ENCODE data around the gene MOXD1.
"Not testable (repeated sequence)": the region's sequence is repeated elsewhere in the genome, so short reads cannot be mapped to it uniquely, and the experiment has no call there.

Gene MOXD1

DNA sequence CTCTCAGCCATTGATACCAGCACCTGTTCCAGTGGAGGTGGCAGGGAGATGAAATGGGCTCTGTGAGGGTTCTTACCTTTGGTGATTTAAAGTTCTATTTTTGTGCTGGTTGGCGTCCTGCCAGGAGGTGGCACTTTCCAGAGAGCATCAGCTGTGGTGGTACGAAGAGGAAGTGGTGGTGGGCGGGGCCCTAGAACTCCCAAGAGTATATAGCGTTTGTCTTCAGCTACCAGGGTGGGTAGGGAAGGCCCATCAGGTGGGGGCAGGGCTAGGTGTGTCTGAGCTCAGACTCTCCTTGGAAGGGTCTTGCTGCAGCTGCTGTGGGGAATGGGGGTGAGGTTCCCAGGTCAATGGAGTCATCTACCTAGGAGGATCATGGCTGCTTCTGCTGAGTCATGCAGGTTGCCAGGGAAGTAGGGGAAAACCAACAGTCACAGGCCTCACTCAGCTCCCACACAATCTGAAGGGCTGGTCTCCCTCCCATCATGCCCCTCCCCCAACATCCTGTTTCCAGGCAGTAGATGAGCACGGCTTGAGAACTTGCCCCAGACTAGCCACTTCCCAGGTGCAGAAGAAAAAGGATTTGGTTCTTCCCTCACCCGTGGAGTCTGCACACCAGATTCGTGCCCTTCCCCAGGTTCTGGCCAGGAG lies 46.6 kb downstream of the MOXD1 start:
- DNase-seq (ENCODE audit: low read depth, low spot score): no peak
- Histone ChIP-seq H3K4me3 (ENCODE audit: low read length) (no peak overlapping the region), H3K9me3 (ENCODE audit: control insufficient read depth, insufficient read depth, low read length) (no peaks in the 10 kb centered on the region), H3K27ac (ENCODE audit: low read length) (no peak overlapping the region), H3K27me3 (ENCODE audit: control insufficient read depth, insufficient read depth, low read length) (no peaks in the 10 kb centered on the region), H3K36me3 (ENCODE audit: control insufficient read depth, insufficient read depth, low read length) (no peaks in the 10 kb centered on the region), H3K4me1 (ENCODE audit: control insufficient read depth, insufficient read depth, low read length) (no peaks in the 10 kb centered on the region)
- WGBS (ENCODE audit: insufficient coverage, insufficient read length): no CpG with 5 or more reads among the region's 7 CpGs

DNA sequence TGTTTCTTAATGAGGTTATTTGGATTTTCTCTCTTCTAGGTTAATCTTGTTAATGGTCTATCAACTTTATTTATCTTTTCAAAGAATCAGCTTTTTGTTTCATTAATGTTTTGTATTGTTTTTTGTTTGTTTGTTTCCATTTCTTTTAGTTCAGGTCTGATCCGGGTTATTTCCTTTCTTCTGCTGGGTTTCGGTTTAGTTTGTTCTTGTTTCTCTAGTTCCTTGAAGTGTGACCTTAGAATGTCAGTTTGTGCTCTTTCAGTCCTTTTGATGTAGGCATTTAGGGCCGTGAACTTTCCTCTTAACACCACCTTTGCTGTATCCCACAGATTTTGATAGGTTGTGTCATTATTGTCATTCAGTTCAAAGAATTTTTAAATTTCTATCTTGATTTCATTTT lies 49.3 kb downstream of the MOXD1 start:
- not testable (repeated sequence) for H3K27ac ChIP-seq (ENCODE audit: low read length); H3K9me3 ChIP-seq (ENCODE audit: control insufficient read depth, insufficient read depth, low read length); H3K4me3 ChIP-seq (ENCODE audit: low read length); DNase-seq (ENCODE audit: low read depth, low spot score); H3K4me1 ChIP-seq (ENCODE audit: control insufficient read depth, insufficient read depth, low read length); H3K27me3 ChIP-seq (ENCODE audit: control insufficient read depth, insufficient read depth, low read length); H3K36me3 ChIP-seq (ENCODE audit: control insufficient read depth, insufficient read depth, low read length)
- WGBS (ENCODE audit: insufficient coverage, insufficient read length): no CpG with 5 or more reads among the region's 3 CpGs

DNA sequence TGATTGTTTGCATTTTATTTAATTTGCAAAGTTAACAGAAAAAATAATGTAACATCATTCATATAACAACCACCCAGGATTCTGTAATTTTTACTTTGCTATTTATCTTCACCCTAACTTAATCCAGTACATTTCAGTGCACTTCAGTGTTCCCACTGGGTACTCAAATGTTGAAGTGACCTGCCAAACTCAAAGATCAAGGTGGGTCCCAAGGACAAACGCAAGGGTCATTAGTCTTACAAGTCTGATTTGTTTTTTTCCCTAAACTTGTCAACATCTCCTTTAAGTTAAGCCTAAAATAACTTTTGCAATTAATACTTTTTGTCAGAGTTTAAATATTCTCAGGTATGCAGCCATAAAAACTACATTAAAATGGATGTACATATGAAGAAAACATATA lies 53.0 kb downstream of the MOXD1 start:
- Histone ChIP-seq H3K9me3 (ENCODE audit: control insufficient read depth, insufficient read depth, low read length) (peaks cover 2% of the 10 kb centered on the region; the same call in 1 of the 2 replicates), H3K36me3 (ENCODE audit: control insufficient read depth, insufficient read depth, low read length) (no peaks in the 10 kb centered on the region), H3K27me3 (ENCODE audit: control insufficient read depth, insufficient read depth, low read length) (no peaks in the 10 kb centered on the region), H3K4me1 (ENCODE audit: control insufficient read depth, insufficient read depth, low read length) (no peaks in the 10 kb centered on the region), H3K4me3 (ENCODE audit: low read length) (no peak overlapping the region), H3K27ac (ENCODE audit: low read length) (no peak overlapping the region)
- no peak for DNase-seq (ENCODE audit: low read depth, low spot score)
- WGBS (ENCODE audit: insufficient coverage, insufficient read length): no CpG with 5 or more reads among the region's 1 CpG

DNA sequence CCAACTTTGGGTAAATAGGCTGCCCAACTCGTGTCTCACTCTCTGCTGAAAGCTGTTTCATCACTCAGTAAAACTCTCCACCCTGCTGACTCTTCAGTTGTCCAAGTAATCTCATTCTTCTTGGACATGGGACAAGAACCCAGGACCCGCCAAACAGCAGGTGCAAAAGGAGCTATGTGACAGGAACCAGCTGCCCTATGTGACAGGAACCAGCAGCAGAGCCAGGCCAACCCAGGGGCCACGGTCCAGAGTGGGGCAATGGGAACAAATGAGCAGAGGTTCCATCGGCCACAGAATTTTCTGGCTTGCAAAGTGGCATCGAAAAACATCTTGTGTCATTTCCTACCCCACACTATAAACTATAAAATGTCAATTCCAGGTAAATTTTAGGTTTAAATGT lies 56.5 kb downstream of the MOXD1 start:
- WGBS (ENCODE audit: insufficient coverage, insufficient read length): no CpG with 5 or more reads among the region's 5 CpGs
- H3K4me1 ChIP-seq (ENCODE audit: control insufficient read depth, insufficient read depth, low read length): no peaks in the 10 kb centered on the region

DNA sequence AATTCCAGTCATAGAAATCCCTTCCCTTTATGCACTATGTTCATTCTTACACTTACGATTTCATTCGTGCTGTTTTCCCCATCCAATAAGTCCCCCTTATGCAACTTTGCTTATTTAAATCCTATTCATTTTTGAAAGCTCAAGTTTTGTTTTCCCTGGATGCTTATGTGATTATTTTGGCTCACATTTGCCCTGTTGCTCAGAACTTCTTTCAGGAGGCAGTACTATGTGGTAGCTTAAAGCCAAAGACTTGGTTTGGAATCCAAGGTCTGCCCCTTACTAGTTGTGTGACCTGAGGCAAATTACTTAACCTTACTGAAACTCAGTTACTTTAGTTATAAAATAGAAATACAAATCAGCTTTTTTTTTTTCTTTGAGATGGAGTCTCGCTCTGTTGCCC lies 59.6 kb downstream of the MOXD1 start:
- Histone ChIP-seq H3K4me1 (ENCODE audit: control insufficient read depth, insufficient read depth, low read length) (no peaks in the 10 kb centered on the region), H3K27ac (ENCODE audit: low read length) (no peak overlapping the region), H3K27me3 (ENCODE audit: control insufficient read depth, insufficient read depth, low read length) (no peaks in the 10 kb centered on the region), H3K4me3 (ENCODE audit: low read length) (no peak overlapping the region), H3K36me3 (ENCODE audit: control insufficient read depth, insufficient read depth, low read length) (no peaks in the 10 kb centered on the region), H3K9me3 (ENCODE audit: control insufficient read depth, insufficient read depth, low read length) (peaks cover 2% of the 10 kb centered on the region; the same call in 1 of the 2 replicates)
- no peak for DNase-seq (ENCODE audit: low read depth, low spot score)
- whole genome bisulfite sequencing (ENCODE audit: insufficient coverage, insufficient read length): no CpG with 5 or more reads among the region's 3 CpGs

More for the DNA sequence above, 56.5 kb downstream of the MOXD1 start:
- Histone ChIP-seq H3K27me3 (ENCODE audit: control insufficient read depth, insufficient read depth, low read length) (no peaks in the 10 kb centered on the region), H3K27ac (ENCODE audit: low read length) (no peak overlapping the region), H3K9me3 (ENCODE audit: control insufficient read depth, insufficient read depth, low read length) (peaks cover 2% of the 10 kb centered on the region; the same call in 1 of the 2 replicates), H3K4me3 (ENCODE audit: low read length) (no peak overlapping the region), H3K36me3 (ENCODE audit: control insufficient read depth, insufficient read depth, low read length) (no peaks in the 10 kb centered on the region)
- no peak for DNase-seq (ENCODE audit: low read depth, low spot score)

DNA sequence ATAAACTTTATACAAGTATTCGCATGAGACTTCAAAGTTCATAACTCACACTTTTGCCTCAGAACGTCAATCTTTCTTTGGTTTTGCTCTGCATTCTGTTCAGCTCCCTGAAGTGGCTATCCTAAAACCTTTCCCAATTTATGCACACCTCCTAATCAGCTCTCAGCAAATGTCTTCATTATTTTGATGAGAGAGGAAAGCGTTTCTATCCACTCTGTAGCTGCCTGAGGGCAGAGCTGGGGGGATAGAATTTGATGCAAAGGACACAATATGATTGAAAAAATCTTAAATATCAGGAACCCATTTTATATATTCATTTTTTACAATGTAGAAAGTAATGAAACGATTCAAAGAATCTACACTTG lies 66.8 kb downstream of the MOXD1 start:
- H3K36me3 ChIP-seq (ENCODE audit: control insufficient read depth, insufficient read depth, low read length): no peaks in the 10 kb centered on the region
- H3K27ac ChIP-seq (ENCODE audit: low read length): no peak overlapping the region
- no peaks in the 10 kb centered on the region for H3K9me3 ChIP-seq (ENCODE audit: control insufficient read depth, insufficient read depth, low read length)
- no peaks in the 10 kb centered on the region for H3K27me3 ChIP-seq (ENCODE audit: control insufficient read depth, insufficient read depth, low read length)
- no CpG with 5 or more reads among the region's 4 CpGs for WGBS (ENCODE audit: insufficient coverage, insufficient read length)
- DNase-seq (ENCODE audit: low read depth, low spot score): no peak
- no peak overlapping the region for H3K4me3 ChIP-seq (ENCODE audit: low read length)
- H3K4me1 ChIP-seq (ENCODE audit: control insufficient read depth, insufficient read depth, low read length): no peaks in the 10 kb centered on the region

DNA sequence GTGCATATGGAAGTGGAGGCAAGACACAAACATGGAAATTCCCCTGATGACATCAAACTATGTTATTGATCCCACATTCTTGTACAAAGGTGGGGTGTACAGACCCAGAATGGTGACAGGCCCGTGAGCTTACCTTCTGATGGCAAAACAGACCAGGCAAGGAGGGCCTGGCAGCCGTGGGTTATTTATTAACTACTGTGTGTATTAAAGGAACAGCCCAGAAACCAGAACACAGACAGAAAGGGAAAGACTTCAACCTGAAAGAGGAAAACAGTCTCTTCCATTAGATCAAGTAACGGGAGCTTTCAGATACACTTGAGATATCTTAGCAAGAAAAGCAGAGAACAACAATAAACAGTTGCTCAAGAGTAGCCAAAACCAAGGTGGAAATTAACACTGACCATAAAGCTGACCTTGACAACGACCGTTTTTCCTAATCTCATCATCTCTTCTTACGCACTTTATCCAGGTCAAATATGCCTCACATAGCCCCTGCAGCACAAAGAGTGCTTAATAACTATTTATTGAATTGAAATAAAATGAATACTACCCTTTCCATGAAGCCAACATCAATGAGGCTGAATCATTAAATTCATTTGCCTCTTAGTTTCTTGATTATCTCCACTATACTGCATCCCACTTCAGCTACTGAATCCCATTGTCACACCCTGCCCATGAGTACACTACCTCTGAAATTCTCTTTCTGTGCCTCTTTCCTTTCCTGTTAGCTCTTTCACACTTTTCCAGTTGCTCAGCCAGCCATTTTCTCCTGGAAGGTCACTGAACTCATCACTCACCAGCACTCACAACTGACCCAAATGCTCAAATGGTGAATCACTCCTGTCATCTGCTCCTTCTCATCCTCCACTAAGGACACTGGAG lies 67.4 kb downstream of the MOXD1 start:
- no peak for DNase-seq (ENCODE audit: low read depth, low spot score)
- WGBS (ENCODE audit: insufficient coverage, insufficient read length): 100% methylated on average over 2 of the region's 6 CpGs
- Histone ChIP-seq H3K36me3 (ENCODE audit: control insufficient read depth, insufficient read depth, low read length) (no peaks in the 10 kb centered on the region), H3K9me3 (ENCODE audit: control insufficient read depth, insufficient read depth, low read length) (no peaks in the 10 kb centered on the region), H3K27me3 (ENCODE audit: control insufficient read depth, insufficient read depth, low read length) (no peaks in the 10 kb centered on the region), H3K4me3 (ENCODE audit: low read length) (no peak overlapping the region), H3K4me1 (ENCODE audit: control insufficient read depth, insufficient read depth, low read length) (no peaks in the 10 kb centered on the region), H3K27ac (ENCODE audit: low read length) (no peak overlapping the region)

DNA sequence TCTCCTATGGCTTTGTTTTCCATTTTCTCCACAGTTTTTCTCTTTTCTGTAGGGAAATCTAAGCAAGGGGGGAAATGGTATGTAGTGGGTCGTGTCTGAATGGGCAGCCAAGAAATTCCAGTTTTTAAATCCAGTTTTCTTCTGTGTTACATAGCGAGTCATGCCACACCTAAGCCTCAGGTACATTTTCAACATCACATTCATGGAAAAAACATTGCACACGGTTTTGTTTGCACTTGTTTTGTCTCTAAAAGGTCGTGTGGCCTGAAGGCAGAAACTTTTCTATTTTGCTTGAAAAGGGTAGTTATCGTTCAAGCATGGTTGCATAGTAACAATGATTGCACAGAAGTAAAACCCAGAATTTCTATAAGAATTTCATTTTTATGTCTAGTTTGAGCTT lies 70.5 kb downstream of the MOXD1 start:
- WGBS (ENCODE audit: insufficient coverage, insufficient read length): no CpG with 5 or more reads among the region's 5 CpGs
- Histone ChIP-seq H3K27ac (ENCODE audit: low read length) (no peak overlapping the region), H3K27me3 (ENCODE audit: control insufficient read depth, insufficient read depth, low read length) (no peaks in the 10 kb centered on the region), H3K36me3 (ENCODE audit: control insufficient read depth, insufficient read depth, low read length) (no peaks in the 10 kb centered on the region), H3K4me3 (ENCODE audit: low read length) (no peak overlapping the region), H3K4me1 (ENCODE audit: control insufficient read depth, insufficient read depth, low read length) (no peaks in the 10 kb centered on the region), H3K9me3 (ENCODE audit: control insufficient read depth, insufficient read depth, low read length) (no peaks in the 10 kb centered on the region)
- DNase-seq (ENCODE audit: low read depth, low spot score): no peak

DNA sequence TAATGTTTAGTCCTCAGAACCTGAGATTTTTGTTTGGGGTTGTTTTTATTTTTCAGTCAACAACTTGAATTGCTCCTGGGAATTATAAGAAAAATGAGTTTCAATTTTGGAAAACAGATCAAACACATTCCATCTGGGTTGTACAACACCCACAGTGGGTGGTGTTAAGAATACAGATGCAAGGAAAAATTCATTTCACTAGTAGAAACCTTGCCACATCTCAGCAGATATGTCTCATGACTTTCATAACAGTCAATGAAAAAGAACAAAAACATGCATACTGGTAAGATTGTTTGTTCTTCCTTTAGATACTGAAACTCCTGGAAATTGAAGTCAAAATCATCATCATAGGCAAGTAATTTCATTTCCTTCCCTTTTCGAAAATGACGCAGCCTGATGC lies 78.9 kb downstream of the MOXD1 start:
- Histone ChIP-seq H3K36me3 (ENCODE audit: control insufficient read depth, insufficient read depth, low read length) (no peaks in the 10 kb centered on the region), H3K9me3 (ENCODE audit: control insufficient read depth, insufficient read depth, low read length) (no peaks in the 10 kb centered on the region), H3K27me3 (ENCODE audit: control insufficient read depth, insufficient read depth, low read length) (no peaks in the 10 kb centered on the region), H3K27ac (ENCODE audit: low read length) (no peak overlapping the region), H3K4me1 (ENCODE audit: control insufficient read depth, insufficient read depth, low read length) (no peaks in the 10 kb centered on the region), H3K4me3 (ENCODE audit: low read length) (no peak overlapping the region)
- WGBS (ENCODE audit: insufficient coverage, insufficient read length): no CpG with 5 or more reads among the region's 2 CpGs
- no peak for DNase-seq (ENCODE audit: low read depth, low spot score)

DNA sequence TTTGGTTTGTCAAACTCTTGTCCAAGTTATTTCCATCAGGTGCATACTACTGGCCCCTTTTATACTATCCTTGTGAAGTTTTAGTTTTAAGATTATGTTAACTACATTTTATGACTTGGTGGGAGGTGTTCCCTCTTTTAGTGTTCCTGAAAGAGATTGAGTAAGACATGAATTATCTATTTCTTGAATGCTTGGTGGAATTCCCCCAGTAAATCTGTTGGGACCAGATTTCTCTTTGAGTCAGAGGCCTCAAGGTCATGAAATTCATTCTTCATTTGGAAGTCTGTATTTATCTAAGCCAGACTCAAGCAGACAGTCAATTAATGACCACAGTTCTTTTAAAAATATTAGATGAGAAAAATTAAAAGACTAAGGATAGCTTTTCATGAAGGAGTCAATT lies 81.3 kb downstream of the MOXD1 start:
- Histone ChIP-seq H3K27ac (ENCODE audit: low read length) (no peak overlapping the region), H3K9me3 (ENCODE audit: control insufficient read depth, insufficient read depth, low read length) (no peaks in the 10 kb centered on the region), H3K27me3 (ENCODE audit: control insufficient read depth, insufficient read depth, low read length) (no peaks in the 10 kb centered on the region), H3K36me3 (ENCODE audit: control insufficient read depth, insufficient read depth, low read length) (no peaks in the 10 kb centered on the region), H3K4me1 (ENCODE audit: control insufficient read depth, insufficient read depth, low read length) (no peaks in the 10 kb centered on the region), H3K4me3 (ENCODE audit: low read length) (no peak overlapping the region)
- DNase-seq (ENCODE audit: low read depth, low spot score): no peak

DNA sequence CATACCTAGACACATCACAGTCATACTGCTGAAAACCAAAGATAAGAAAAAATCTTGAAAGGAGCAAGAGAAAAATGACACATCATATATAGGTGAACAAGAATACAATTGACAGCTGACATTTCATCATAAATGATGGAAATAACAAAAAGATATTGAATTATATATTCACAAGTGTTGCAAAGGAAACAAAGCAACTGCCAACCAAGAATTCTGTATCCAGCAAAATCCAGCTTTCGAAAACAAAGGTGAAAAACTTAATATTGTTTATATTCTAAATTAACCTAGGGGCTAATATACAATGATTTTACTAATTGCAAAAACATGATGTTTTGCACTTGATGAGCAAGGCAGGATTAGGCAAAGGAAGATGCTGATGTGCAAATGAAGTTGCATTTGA lies 84.3 kb downstream of the MOXD1 start:
- Histone ChIP-seq H3K36me3 (ENCODE audit: control insufficient read depth, insufficient read depth, low read length) (no peaks in the 10 kb centered on the region), H3K4me3 (ENCODE audit: low read length) (no peak overlapping the region), H3K9me3 (ENCODE audit: control insufficient read depth, insufficient read depth, low read length) (no peaks in the 10 kb centered on the region), H3K27me3 (ENCODE audit: control insufficient read depth, insufficient read depth, low read length) (no peaks in the 10 kb centered on the region), H3K27ac (ENCODE audit: low read length) (no peak overlapping the region), H3K4me1 (ENCODE audit: control insufficient read depth, insufficient read depth, low read length) (no peaks in the 10 kb centered on the region)
- WGBS (ENCODE audit: insufficient coverage, insufficient read length): no CpG with 5 or more reads among the region's 1 CpG
- no peak for DNase-seq (ENCODE audit: low read depth, low spot score)
